Putamen (tissue), 1 donor: ENCODE measurements around the gene PPM1H.
"Not testable (repeated sequence)": the region's sequence is repeated elsewhere in the genome, so short reads cannot be mapped to it uniquely, and the experiment has no call there.

Experiments
- DNase-seq: peaks from one replicate; pipeline ENCODE4 v3.0.0-alpha.2; 2016; ENCODE audit warnings: low spot score

PPM1H gene

GRCh38 chr12:62908674-62909073, 26.3 kb downstream of the PPM1H start:
- no peak for DNase-seq

- no peak for DNase-seq
Observed at GRCh38 chr12:62907561-62907960, 27.4 kb downstream of the PPM1H start.

- no peak for DNase-seq
Observed at GRCh38 chr12:62907078-62907477, 27.9 kb downstream of the PPM1H start.

- no peak for DNase-seq
Observed at GRCh38 chr12:62903151-62903550, 31.8 kb downstream of the PPM1H start.

- DNase-seq, result no peak
Observed at GRCh38 chr12:62900686-62901272, 34.2 kb downstream of the PPM1H start.

DNA sequence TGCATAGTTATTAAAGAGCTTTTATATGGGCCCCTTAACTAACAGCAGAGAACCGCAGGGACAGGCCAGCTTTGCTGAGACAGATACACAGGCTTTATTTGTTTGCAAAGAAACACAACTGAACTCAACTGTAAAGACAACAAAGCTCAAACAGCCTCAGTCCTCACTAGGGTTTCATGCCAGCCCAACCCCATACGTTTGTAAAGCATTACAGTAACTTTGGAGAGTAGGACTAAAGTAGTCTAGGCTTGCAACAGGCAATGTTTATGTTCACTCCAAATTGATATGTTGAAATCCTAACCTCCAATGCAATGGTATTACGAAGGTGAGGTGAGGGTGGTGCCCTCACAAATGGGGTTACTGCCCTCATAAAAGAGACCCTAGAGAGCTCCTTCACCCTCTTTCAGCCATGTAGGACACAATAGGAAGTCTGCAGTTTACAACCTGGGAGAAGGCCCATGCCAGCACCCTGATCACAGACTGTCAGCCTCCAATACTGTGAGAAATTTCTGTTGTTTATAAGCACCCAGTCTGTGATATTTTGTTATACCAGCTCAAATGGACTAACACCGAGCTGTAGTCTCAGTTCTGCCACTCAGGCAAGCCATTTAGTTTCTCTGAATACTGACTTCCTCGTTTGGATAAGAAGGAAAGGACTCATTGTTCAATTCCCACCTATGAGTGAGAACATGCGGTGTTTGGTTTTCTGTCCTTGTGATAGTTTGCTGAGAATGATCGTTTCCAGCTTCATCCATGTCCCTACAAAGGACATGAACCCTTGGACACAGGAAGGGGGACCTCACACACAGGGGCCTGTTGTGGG, 35.2 kb downstream of the PPM1H start:
- no peak for DNase-seq

GRCh38 chr12:62898526-62898925, 36.4 kb downstream of the PPM1H start:
- no peak for DNase-seq

GRCh38 chr12:62895351-62895877, 39.5 kb downstream of the PPM1H start:
- no peak for DNase-seq

DNA sequence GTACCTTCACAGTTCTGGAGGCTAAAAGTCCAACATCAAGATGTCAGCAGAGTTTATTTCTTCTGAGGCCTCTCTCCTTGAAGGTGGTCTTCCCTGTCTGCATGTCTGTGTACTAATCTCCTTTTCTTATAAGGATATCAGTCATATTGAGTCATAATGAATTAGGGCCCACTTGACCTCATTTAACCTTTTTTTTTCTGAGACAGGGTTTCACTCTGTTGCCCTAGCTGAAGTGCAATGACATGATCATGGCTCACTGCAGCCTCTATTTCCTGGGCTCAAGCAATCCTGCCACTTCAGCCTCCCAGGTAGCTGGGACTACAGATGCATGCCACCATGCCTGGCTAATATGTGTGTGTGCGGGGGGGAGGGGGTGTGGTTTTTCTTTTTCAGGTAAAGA, 41.7 kb downstream of the PPM1H start:
- DNase-seq, result no peak

GRCh38 chr12:62891805-62892549, 43.0 kb downstream of the PPM1H start:
- no peak for DNase-seq

DNA sequence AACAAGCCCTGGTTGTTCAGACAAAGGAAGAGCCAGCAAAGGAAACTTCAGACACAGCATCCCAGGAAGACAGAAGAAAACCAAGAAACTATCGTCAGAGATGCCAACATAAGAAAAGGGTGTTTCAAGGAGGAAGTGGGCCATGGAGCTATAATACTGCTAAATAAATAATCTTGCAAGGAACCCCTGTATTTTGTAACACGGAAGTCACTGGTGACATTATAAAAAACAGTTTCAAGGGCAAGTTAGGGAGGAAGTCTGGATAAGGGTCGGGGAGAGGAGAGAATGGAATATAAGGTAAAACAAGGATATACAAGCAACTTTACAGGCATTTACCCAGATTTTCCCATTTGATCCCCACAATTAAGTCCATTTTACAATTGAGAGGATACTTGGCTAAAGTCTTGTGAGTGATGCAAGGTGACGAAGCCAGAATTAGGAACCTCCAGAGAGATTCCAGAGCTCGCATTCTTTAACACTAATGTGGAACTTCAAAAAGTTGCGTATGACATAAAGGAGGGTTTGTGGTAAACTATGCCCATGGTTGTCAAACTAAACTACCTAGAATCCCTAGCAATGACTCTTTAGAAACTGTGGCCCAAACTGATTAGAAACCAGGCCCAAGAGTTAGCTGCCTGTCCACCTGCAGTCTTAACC, 46.4 kb downstream of the PPM1H start:
- no peak for DNase-seq

- no peak for DNase-seq
Observed at GRCh38 chr12:62886796-62887195, 48.2 kb downstream of the PPM1H start.

DNA sequence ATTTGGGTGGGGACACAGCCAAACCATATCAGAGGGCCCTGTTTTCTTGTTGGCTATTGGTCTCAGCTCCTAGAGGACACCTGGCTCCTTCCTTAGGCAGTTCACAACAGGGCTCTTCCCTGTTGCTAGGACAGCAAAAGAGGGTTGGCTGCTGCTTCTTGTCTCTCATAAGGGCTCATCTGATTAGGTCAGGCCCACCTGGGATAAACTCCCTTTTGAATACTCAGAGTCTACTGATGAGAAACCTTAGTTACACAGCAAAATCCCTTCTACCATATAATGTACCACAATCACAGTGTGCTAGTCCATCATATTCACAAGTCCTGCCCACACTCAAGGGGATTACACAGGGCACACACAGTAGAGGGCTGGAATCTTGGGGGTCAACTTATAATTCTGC, 49.7 kb downstream of the PPM1H start:
- DNase-seq, result no peak

DNA sequence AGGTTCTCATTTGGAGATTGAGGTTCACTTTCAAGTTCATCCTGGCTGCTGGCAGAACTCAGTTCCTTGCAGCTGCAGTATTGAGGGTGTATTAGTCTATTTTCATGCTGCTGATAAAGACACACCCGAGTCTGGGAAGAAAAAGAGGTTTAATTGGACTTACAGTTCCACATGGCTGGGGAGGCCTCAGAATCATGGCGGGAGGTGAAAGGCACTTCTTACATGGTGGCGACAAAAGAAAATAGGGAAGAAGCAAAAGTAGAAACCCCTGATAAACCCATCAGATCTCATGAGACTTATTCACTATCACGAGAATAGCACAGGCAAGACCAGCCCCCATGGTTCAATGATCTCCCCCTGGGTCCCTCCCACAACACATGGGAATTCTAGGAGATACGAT, 50.1 kb downstream of the PPM1H start:
- DNase-seq, result not testable (repeated sequence)

- DNase-seq, result no peak
Observed at GRCh38 chr12:62882696-62883095, 52.3 kb downstream of the PPM1H start.

GRCh38 chr12:62882140-62882539, 52.8 kb downstream of the PPM1H start:
- no peak for DNase-seq

GRCh38 chr12:62879691-62880090, 55.3 kb downstream of the PPM1H start:
- no peak for DNase-seq

DNA sequence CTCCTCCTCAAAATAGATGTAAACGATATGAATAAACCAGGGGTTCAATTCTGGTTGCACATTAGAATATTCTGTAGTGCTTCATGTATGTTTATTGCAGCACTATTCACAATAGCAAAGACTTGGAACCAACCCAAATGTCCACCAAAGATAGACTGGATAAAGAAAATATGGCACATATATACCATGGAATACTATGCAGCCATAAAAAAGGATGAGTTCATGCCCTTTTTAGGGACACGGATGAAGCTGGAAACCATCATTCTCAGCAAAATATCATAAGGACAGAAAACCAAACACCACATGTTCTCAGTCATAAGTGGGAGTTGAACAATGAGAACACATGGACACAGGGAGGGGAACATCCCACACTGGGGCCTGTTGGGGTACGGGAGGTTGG, 55.7 kb downstream of the PPM1H start:
- DNase-seq, result not testable (repeated sequence)

DNA sequence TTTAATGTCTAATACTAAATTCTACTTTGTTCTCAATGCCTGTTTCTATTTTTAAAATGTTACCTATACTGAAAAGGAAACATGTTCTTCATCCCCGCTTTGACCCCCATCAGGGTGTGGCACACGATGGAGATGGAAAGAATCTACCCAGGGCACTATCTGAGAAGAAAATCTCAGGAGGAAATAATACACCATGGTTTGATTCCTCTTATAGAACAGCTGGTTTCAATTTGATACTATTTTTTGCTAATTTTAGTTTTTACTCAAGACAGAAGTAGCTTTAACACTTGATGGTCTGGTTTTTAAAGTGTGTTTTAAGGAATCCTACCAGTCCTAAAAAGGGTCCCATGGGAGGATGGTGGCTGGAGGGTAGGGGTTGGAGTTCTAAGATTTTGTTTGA, 56.7 kb downstream of the PPM1H start:
- no peak for DNase-seq

DNA sequence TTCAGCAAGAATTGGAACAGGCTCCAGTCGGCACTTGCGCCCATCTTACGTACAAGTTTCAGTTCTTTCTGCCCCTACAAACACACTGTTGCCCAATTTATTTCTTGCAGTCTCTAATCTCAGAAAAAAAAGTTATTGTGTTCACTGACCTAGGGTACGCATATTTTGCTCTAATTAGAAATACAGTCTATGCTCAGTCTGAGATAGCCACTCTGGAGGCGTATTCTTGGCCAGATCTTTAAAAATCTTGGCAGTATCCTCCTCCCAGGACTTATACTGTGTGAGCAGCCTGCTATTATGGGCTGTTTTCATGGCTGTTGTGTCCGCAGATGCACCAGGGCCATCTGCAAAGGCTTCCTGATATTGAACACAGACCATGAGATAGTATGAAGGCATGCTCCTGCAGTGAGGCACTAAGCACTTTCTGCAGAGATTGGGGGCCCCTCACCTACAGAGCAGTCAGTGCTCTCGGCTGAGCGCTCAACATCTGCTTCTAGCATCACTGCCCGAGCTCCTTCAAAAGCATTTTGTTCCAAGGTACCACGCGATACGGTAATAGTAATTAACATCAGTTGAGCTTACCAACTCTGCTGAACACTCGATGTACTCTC, 57.9 kb downstream of the PPM1H start:
- no peak for DNase-seq

GRCh38 chr12:62873826-62874448, 61.0 kb downstream of the PPM1H start:
- no peak for DNase-seq
